Measurements from ENCODE around the gene PLD6. TPM values are rescaled to one million over a fixed set of nuclear protein-coding genes. Genes with fewer than 3 reads are reported as not detected.

The PLD6 gene
- total RNA-seq, 4 donors from 2014 or later: 3.3 to 9.1 (median 5.2) TPM

- 47% methylated on average over 8 of the region's 14 CpGs for WGBS
- no peaks in the 10 kb centered on the region for H3K9me3 ChIP-seq
- no peak for DNase-seq (ENCODE audit: low spot score in 2 of 2)
- TF ChIP-seq POLR2A (IDR thresholded peaks at IDR 0.05) (no peak), POLR2AphosphoS5 (IDR thresholded peaks at IDR 0.05) (no peak), CTCF (IDR thresholded peaks at IDR 0.05) (no peak), EP300 (IDR thresholded peaks at IDR 0.05) (no peak)
- H3K36me3 ChIP-seq: no peaks in the 10 kb centered on the region
- peak overlapping the region; percentile 70 for H3K4me3 ChIP-seq
- H3K4me1 ChIP-seq: peaks cover 48% of the 10 kb centered on the region
- H3K27ac ChIP-seq: no peak overlapping the region
- no peaks in the 10 kb centered on the region for H3K27me3 ChIP-seq
Measured at GRCh38 chr17:17204635-17205231, 1.4 kb downstream of the PLD6 start.

GRCh38 chr17:17204041-17204591, 2.0 kb downstream of the PLD6 start:
- WGBS: 45% methylated on average over 11 of the region's 15 CpGs
- peak overlapping the region; percentile 70 for H3K4me3 ChIP-seq

GRCh38 chr17:17203173-17203730, 2.9 kb downstream of the PLD6 start:
- DNase-seq (ENCODE audit: low spot score in 2 of 2): no peak
- Histone ChIP-seq H3K27ac (no peak overlapping the region), H3K9me3 (no peaks in the 10 kb centered on the region), H3K4me3 (no peak overlapping the region), H3K4me1 (peaks cover 48% of the 10 kb centered on the region), H3K36me3 (no peaks in the 10 kb centered on the region), H3K27me3 (no peaks in the 10 kb centered on the region)
- 83% methylated on average over 11 of the region's 15 CpGs for WGBS
- TF ChIP-seq CTCF (IDR thresholded peaks at IDR 0.05) (no peak), POLR2A (IDR thresholded peaks at IDR 0.05) (no peak)

More at GRCh38 chr17:17204041-17204591, 2.0 kb downstream of the PLD6 start:
- no peak for DNase-seq (ENCODE audit: low spot score in 2 of 2)
- TF ChIP-seq EP300 (IDR thresholded peaks at IDR 0.05) (no peak), POLR2A (IDR thresholded peaks at IDR 0.05) (no peak), CTCF (IDR thresholded peaks at IDR 0.05) (no peak), POLR2AphosphoS5 (IDR thresholded peaks at IDR 0.05) (no peak)
- Histone ChIP-seq H3K27me3 (no peaks in the 10 kb centered on the region), H3K4me1 (peaks cover 48% of the 10 kb centered on the region), H3K36me3 (no peaks in the 10 kb centered on the region), H3K9me3 (no peaks in the 10 kb centered on the region), H3K27ac (no peak overlapping the region)

DNA sequence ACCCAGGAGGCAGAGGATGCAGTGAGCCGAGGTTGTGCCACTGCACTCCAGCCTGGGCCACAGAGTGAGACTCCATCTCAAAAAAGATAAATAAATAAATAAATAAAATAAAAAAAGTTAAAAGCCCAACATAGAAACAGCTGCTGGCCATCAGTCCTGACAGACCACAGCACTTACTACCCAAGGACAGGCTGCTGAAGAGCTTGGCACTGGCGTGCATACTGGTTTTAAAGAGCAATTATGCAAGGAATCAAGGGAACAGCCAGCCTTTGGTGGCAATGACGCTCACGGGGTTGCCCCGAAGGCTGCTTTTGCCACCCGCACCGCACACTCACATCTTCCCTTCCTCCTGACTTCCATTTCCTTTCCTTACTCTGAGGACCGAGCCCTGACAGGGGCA, 4.2 kb downstream of the PLD6 start:
- WGBS: 89% methylated on average over 8 of the region's 8 CpGs
- TF ChIP-seq EP300 (IDR thresholded peaks at IDR 0.05) (no peak), POLR2A (IDR thresholded peaks at IDR 0.05) (no peak), POLR2AphosphoS5 (IDR thresholded peaks at IDR 0.05) (no peak), CTCF (IDR thresholded peaks at IDR 0.05) (no peak)

DNA sequence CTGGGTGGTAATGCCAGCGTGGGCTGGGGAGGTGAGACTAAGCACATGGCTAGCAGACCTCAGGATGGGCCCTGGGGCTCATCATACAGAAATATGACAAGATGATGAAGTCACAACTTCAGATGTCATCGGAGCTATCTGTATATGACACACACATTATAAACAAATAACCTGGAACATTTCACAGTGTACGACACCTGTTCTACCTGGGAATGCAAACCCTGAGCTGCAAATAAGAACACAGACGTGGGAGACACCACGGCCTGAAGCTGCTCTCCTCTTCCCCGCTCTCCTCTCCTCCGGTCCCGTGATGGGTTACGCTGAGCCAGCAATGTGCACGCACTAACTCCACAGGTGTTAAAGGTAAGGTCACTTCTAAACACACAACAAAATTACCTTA, 4.9 kb downstream of the PLD6 start:
- H3K4me3 ChIP-seq: no peak overlapping the region
- H3K27me3 ChIP-seq: no peaks in the 10 kb centered on the region
- H3K36me3 ChIP-seq: no peaks in the 10 kb centered on the region
- H3K4me1 ChIP-seq: peaks cover 36% of the 10 kb centered on the region
- no peak overlapping the region for H3K27ac ChIP-seq
- WGBS: 81% methylated on average over 10 of the region's 10 CpGs
- no peaks in the 10 kb centered on the region for H3K9me3 ChIP-seq
- TF ChIP-seq CTCF (IDR thresholded peaks at IDR 0.05) (no peak), POLR2A (IDR thresholded peaks at IDR 0.05) (no peak), EP300 (IDR thresholded peaks at IDR 0.05) (no peak), POLR2AphosphoS5 (IDR thresholded peaks at IDR 0.05) (no peak)
- DNase-seq (ENCODE audit: low spot score in 2 of 2): no peak

More for the DNA sequence above, 4.2 kb downstream of the PLD6 start:
- Histone ChIP-seq H3K9me3 (no peaks in the 10 kb centered on the region), H3K27ac (no peak overlapping the region), H3K36me3 (no peaks in the 10 kb centered on the region), H3K27me3 (no peaks in the 10 kb centered on the region), H3K4me1 (peaks cover 42% of the 10 kb centered on the region), H3K4me3 (no peak overlapping the region)
- no peak for DNase-seq (ENCODE audit: low spot score in 2 of 2)
